CD4-positive, alpha-beta memory T cell (primary cell): Measurements from ENCODE around the gene C3orf18. TPM values are rescaled to one million over a fixed set of nuclear protein-coding genes. Genes with fewer than 3 reads are reported as not detected.

Source experiments
- CTCF ChIA-PET: fragments of 350-600 bp; sonication (Branson Sonifier 250); formaldehyde crosslinking; loops from one replicate; lab custom pipeline; 2021; ENCODE audit warnings: inconsistent platforms; ENCODE audit not compliant: partially characterized antibody; lab: Charles Lee
- POLR2A ChIA-PET: fragments of 350-600 bp; sonication (Branson Sonifier 250); formaldehyde crosslinking; loops from one replicate; lab custom pipeline; 2021; ENCODE audit not compliant: partially characterized antibody; lab: Charles Lee
- DNase-seq, 5 donors: peaks; one replicate each; pipeline versions ENCODE4 v3.0.0 to v3.0.0-alpha.2; 2020 to 2022; ENCODE audit warnings: mixed read lengths in 1 of 5
- H3K27ac ChIP-seq: one replicate; pipeline ENCODE4 v1.7.0; 2013; ENCODE audit warnings: low read depth, low read length
- H3K27me3 ChIP-seq: 2 replicates; pipeline ENCODE4 v1.7.0; 2013; ENCODE audit warnings: mild to moderate bottlenecking, low read length, moderate library complexity; ENCODE audit not compliant: insufficient read depth
- H3K36me3 ChIP-seq: 2 replicates; pipeline ENCODE4 v1.7.0; 2013; ENCODE audit warnings: mild to moderate bottlenecking, low read length, moderate library complexity; ENCODE audit not compliant: insufficient read depth
- H3K4me1 ChIP-seq: 2 replicates; pipeline ENCODE4 v1.7.0; 2013; ENCODE audit warnings: mild to moderate bottlenecking, low read length, moderate library complexity; ENCODE audit not compliant: insufficient read depth
- H3K4me3 ChIP-seq, 2 donors: one replicate each; pipeline ENCODE4 v1.7.0; 2013; ENCODE audit warnings: low read length in 2 of 2, mild to moderate bottlenecking in 1 of 2
- H3K9me3 ChIP-seq, 2 donors: one replicate each; pipeline ENCODE4 v1.7.0; 2013; ENCODE audit warnings: low read length in 2 of 2, control low read depth in 1 of 2; ENCODE audit not compliant: control insufficient read depth in 1 of 2
- H3K27ac Mint-ChIP-seq, 7 donors: one replicate each; pipeline ENCODE4 v1.8.0; 2020 to 2021; ENCODE audit warnings: mixed read lengths in 7 of 7, mild to moderate bottlenecking in 6 of 7, inconsistent platforms in 3 of 7, moderate library complexity in 3 of 7
- H3K27me3 Mint-ChIP-seq, 2 donors: one replicate each; pipeline ENCODE4 v1.8.0; 2020 to 2021; ENCODE audit warnings: mixed read lengths in 2 of 2
- H3K36me3 Mint-ChIP-seq, 2 donors: one replicate each; pipeline ENCODE4 v1.8.0; 2020 to 2021; ENCODE audit warnings: mixed read lengths in 2 of 2, inconsistent platforms in 1 of 2, mild to moderate bottlenecking in 1 of 2
- H3K4me1 Mint-ChIP-seq, 4 donors: one replicate each; pipeline ENCODE4 v1.8.0; 2020 to 2021; ENCODE audit warnings: mixed read lengths in 4 of 4, mild to moderate bottlenecking in 1 of 4
- H3K4me3 Mint-ChIP-seq, 8 donors: one replicate each; pipeline ENCODE4 v1.8.0; 2020 to 2021; ENCODE audit warnings: mixed read lengths in 8 of 8, mild to moderate bottlenecking in 7 of 8, moderate library complexity in 6 of 8, inconsistent platforms in 3 of 8
- H3K9me3 Mint-ChIP-seq, 8 donors: one replicate each; pipeline ENCODE4 v1.8.0; 2020 to 2021; ENCODE audit warnings: mixed read lengths in 8 of 8, mild to moderate bottlenecking in 5 of 8, inconsistent platforms in 3 of 8, moderate library complexity in 1 of 8
- intact Hi-C: fragments of 100-400 bp; cut with micrococcal nuclease; formaldehyde crosslinking; loops from one replicate; pipeline ENCODE4 v1.15.1; 2023
- polyA plus RNA-seq, 2 donors: library from polyadenylated mRNA; unstranded; fragments of 300-500 nt; fragmentation: Illumina TruSeq; gene quantifications; one replicate each; pipeline ENCODE4 v1.2.3, GENCODE V29; 2021
- total RNA-seq, 2 experiments: library from RNA; stranded (reverse); gene quantifications; one replicate each; pipeline ENCODE4 v1.2.3, GENCODE V29; 2021

C3orf18 gene
- total and polyA plus RNA-seq, 4 experiments from 2014 or later = 14.2 to 22.3 (median 15.3) TPM

DNA sequence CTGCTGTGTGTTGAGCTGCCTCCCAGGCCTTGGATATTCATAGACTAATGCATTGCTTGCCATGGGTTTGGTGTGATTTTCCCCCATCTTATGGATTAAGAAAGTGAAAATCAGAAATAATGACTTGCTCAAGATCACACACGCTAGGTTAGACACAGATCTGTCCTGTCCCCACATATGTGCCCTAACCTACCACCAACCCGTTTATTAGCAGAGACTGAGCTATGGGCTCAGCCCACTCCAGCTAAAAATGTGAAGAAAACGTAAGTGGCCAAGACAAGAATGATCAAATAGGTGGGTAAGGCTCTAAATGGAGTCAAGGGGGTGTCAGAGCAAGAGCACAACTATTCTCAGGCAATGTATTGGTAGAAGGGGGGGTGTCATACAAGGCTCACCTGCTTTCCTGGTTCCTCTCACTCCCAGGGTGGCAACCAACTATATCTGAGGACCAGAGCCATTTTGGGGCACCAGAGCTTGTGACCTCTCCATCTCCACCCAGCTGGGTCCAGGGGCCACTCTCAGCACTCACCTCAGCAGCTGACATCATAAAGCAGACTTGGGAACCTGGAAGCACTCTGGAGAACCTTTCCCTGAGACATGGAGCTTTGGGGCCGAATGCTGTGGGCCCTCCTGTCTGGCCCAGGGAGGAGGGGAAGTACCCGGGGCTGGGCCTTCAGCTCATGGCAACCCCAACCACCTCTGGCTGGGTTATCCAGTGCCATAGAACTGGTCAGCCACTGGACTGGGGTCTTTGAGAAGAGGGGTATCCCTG is 3.1 kb upstream of the C3orf18 start:
- Histone ChIP-seq H3K9me3 (no peaks in the 10 kb centered on the region), H3K4me1 (peaks cover 87% of the 10 kb centered on the region), H3K4me3 (no peak overlapping the region), H3K27me3 (no peaks in the 10 kb centered on the region), H3K27ac (peak overlapping the region; percentile 83), H3K36me3 (peaks cover 7% of the 10 kb centered on the region)
- Mint-ChIP-seq H3K9me3 (no peaks in the 10 kb centered on the region), H3K27me3 (no peaks in the 10 kb centered on the region), H3K4me1 (peaks cover 53 to 92% (median 66%) of the 10 kb centered on the region in 4 donors), H3K36me3 (peaks cover 0 to 6% of the 10 kb centered on the region in 2 donors), H3K4me3 (peak overlapping the region; percentile 93 to 98 (median 96)), H3K27ac (peak overlapping the region; percentile 54 to 100 (median 96))
- ChIA-PET POLR2A (interaction anchor here (0.5 to 18.7 kb wide), 12 partner anchors 10 to 929 kb away, joined by 3 to 1072 read pairs (median 16); partner anchors contain the start of genes CISH, CYB561D2, DCAF1 and MANF), CTCF (interaction anchor here (0.6 to 21.1 kb wide), 11 partner anchors 10 to 819 kb away, joined by 3 to 996 read pairs (median 4); partner anchors contain the start of genes CISH and MAPKAPK3)
- no peak for DNase-seq
- intact Hi-C loops = no loop called here

DNA sequence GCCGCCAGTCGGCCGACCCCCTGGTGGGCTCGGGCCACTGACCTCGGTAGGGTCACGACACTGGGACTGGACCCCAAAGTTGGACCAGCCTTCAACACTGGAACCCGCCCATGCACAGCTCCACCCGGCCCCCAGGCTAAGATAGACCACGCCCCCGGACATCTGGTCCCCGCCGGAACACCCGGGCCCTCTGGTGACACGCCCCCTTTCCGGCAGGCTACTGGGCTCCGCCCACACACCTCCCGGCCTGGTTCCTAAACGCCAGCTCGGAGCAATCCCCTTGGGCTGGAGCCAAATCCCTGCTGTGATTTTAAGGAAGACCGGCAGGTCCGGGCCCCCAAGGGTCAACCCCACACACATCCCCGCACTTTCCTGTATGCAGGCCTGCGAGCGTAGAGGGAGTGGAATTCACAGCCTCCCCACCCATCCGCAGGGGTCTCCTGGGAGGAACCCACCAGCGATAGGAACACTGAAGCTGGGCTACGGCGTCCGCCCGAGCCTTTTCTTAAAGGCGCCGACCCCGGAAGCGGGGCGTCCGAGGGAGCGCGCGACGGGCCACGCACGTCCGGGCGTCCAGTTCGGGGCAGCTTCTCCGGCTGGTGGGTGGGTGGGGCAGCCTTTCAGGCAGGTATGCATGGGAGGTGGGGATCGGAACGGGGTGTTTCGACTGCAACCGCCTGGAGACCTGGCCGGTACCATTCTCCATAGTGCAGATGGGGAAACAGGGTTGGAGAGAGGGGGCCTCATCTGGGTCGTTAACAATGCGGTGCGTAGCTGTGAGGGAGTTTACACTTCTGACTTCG is 1.6 kb upstream of the C3orf18 start, which contains the start of gene HEMK1:
Gene HEMK1 (plus strand): TSS at position 576 of the 803 bp plus-strand sequence. CDS start 1,583 bp downstream, outside the sequence.
- peak within 1 kb of the TSS; percentile 93 to 98 (median 96) for H3K4me3 Mint-ChIP-seq
- no peaks in the 10 kb centered on the region for H3K27me3 Mint-ChIP-seq
- H3K27ac Mint-ChIP-seq = peak within 1 kb of the TSS; percentile 92 to 100 (median 98)
- Histone ChIP-seq H3K36me3 (peaks cover 7% of the 10 kb centered on the region), H3K27me3 (no peaks in the 10 kb centered on the region), H3K27ac (peak within 1 kb of the TSS; percentile 83), H3K4me1 (peaks cover 71% of the 10 kb centered on the region), H3K9me3 (no peaks in the 10 kb centered on the region), H3K4me3 (peak within 1 kb of the TSS; percentile 88 to 93)
- intact Hi-C loops = loop anchor here (1.0 to 5.0 kb wide), 3 partner anchors 202 to 932 kb away; partner anchors contain the start of gene DCAF1
- H3K4me1 Mint-ChIP-seq = peaks cover 45 to 83% (median 57%) of the 10 kb centered on the region in 4 donors
- POLR2A ChIA-PET = interaction anchor here (0.6 to 18.7 kb wide), 32 partner anchors 9 to 1483 kb away, joined by 3 to 1072 read pairs (median 5); partner anchors contain the start of genes CISH, CYB561D2, DCAF1 and HYAL3
- CTCF ChIA-PET = interaction anchor here (1.0 to 21.1 kb wide), 6 partner anchors 9 to 221 kb away, joined by 3 to 996 read pairs (median 18); partner anchors contain the start of genes CISH and MAPKAPK3
- H3K36me3 Mint-ChIP-seq = peaks cover 0 to 6% of the 10 kb centered on the region in 2 donors
- H3K9me3 Mint-ChIP-seq = no peaks in the 10 kb centered on the region
- peak; percentile 90 to 92 (median 91) for DNase-seq

DNA sequence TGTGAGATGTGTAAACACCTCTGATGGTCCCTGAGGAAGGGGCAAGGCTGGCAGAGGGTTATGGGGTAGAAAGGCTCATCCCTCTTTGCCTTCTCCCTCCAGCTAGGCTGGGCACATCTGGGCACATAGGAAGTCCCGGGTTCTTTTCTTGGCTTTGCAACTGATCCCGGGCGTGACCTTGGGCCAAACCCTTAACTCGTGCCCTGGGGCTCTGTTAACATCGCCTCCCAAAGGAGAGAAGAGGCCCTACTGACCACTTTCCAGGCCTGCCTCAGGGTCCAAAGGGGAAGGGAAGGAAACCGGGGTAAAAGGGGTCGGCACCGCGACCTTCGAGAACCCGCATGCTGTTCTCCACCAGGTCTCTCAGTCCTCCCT is 549 bp downstream of the C3orf18 start:
- Mint-ChIP-seq H3K27ac (peak overlapping the region in 5 of 7 donors; percentile 52 to 91 (median 66)), H3K27me3 (no peaks in the 10 kb centered on the region), H3K4me3 (peak overlapping the region; percentile 42 to 81 (median 72)), H3K9me3 (no peaks in the 10 kb centered on the region), H3K4me1 (peaks cover 25 to 61% (median 36%) of the 10 kb centered on the region in 4 donors), H3K36me3 (peaks cover 0 to 3% of the 10 kb centered on the region in 2 donors)
- no peak for DNase-seq
- ChIA-PET CTCF (interaction anchor here (0.6 to 21.1 kb wide), 9 partner anchors 16 to 822 kb away, joined by 3 to 996 read pairs (median 3); partner anchors contain the start of genes CISH and MAPKAPK3), POLR2A (interaction anchor here (0.6 to 18.7 kb wide), 12 partner anchors 11 to 1417 kb away, joined by 3 to 1072 read pairs (median 6); partner anchors contain the start of genes CISH, CYB561D2, DCAF1 and MANF)
- peak overlapping the region; percentile 83 for H3K27ac ChIP-seq
- H3K9me3 ChIP-seq = no peaks in the 10 kb centered on the region
- peak overlapping the region; percentile 54 to 73 for H3K4me3 ChIP-seq
- peaks cover 7% of the 10 kb centered on the region for H3K36me3 ChIP-seq
- H3K27me3 ChIP-seq = no peaks in the 10 kb centered on the region
- intact Hi-C loops = loop anchor here (5.0 kb wide), 1 partner anchor 200 kb away; no protein-coding TSS in a partner anchor
- peaks cover 50% of the 10 kb centered on the region for H3K4me1 ChIP-seq

DNA sequence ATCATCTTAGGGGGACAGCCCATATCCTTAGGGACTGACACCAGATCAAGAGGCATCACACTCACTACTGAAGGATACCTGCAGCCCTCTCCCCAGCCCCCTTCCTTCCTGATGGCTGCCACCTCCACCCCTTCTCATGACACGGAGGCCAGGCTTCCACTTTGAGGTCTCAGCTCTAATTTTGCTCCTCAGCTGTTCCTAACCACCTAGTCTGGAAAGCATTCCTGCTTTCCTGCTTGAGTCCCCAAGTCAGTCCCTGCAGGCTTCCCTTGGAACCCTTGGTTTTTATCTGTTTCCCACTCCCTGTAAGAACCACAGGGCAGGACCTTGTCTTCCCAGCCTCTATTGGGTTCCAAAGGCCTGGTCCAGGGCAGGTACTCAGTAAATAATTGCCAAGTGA is 3.2 kb downstream of the C3orf18 start:
- Mint-ChIP-seq H3K36me3 (peaks cover 2 to 3% of the 10 kb centered on the region in 2 donors), H3K4me1 (peaks cover 14 to 35% (median 17%) of the 10 kb centered on the region in 4 donors), H3K27ac (peak overlapping the region in 3 of 7 donors; percentile 3 to 48 (median 42)), H3K9me3 (no peaks in the 10 kb centered on the region), H3K27me3 (no peaks in the 10 kb centered on the region), H3K4me3 (no peak overlapping the region)
- ChIA-PET POLR2A (no interaction called here), CTCF (interaction anchor here (1.4 to 21.1 kb wide), 2 partner anchors 15 to 44 kb away, joined by 3 to 996 read pairs; partner anchors contain the start of genes CISH and MAPKAPK3)
- intact Hi-C loops = no loop called here
- Histone ChIP-seq H3K4me1 (peaks cover 28% of the 10 kb centered on the region), H3K36me3 (no peaks in the 10 kb centered on the region), H3K27me3 (no peaks in the 10 kb centered on the region), H3K4me3 (no peak overlapping the region), H3K27ac (no peak overlapping the region), H3K9me3 (no peaks in the 10 kb centered on the region)
- no peak for DNase-seq

DNA sequence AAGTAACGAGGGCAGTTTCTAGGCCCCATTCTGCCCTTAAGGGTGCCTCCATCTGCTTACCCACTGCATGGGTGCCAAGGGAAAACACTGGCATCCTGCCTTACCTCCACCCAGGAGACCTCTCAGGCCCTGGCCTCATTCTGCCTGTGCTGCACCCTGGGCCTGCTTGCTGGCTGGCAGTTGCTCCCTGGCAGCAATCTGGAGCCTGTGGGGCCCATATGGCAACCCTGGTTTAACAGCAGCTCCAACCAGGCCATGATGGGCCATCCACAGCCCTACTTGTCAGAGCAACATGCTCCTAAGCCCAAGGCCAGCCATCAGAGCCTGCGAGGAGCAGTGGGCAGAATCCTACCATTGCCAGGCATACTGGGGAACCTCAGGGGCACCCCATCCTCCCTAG is 3.7 kb downstream of the C3orf18 start:
- POLR2A ChIA-PET = no interaction called here
- H3K27me3 Mint-ChIP-seq = no peaks in the 10 kb centered on the region
- H3K4me1 Mint-ChIP-seq = peaks cover 14 to 30% (median 17%) of the 10 kb centered on the region in 4 donors
- H3K4me1 ChIP-seq = peaks cover 27% of the 10 kb centered on the region
- H3K27me3 ChIP-seq = no peaks in the 10 kb centered on the region
- H3K9me3 Mint-ChIP-seq = no peaks in the 10 kb centered on the region
- H3K27ac ChIP-seq = no peak overlapping the region
- intact Hi-C loops = no loop called here
- DNase-seq = no peak
- no peak overlapping the region for H3K27ac Mint-ChIP-seq
- CTCF ChIA-PET = interaction anchor here (1.4 to 21.1 kb wide), 2 partner anchors 15 to 45 kb away, joined by 3 to 996 read pairs; partner anchors contain the start of genes CISH and MAPKAPK3
- H3K4me3 ChIP-seq = no peak overlapping the region
- H3K4me3 Mint-ChIP-seq = no peak overlapping the region
- no peaks in the 10 kb centered on the region for H3K36me3 ChIP-seq
- no peaks in the 10 kb centered on the region for H3K9me3 ChIP-seq
- H3K36me3 Mint-ChIP-seq = peaks cover 2 to 3% of the 10 kb centered on the region in 2 donors

DNA sequence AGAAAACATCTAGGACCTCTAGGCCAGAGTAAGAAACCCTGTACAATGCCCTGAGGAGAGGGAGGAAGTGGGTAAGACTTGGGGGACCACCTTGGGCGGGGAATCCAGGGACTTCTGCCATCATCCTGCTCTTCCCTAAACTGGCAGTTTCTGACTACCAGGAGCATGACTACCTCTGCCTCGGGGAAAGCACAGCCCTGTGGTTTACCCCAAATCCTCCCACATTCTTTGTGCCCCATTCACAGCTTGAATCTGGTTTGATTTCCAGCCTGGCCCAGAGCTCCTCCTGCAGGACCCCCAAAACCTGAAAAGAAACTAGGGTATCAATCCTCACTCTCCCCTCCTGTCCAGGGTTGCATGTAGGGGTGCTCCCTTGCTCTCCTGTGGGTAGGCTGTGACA is 4.7 kb downstream of the C3orf18 start:
- H3K4me3 ChIP-seq = no peak overlapping the region
- no peak overlapping the region for H3K27ac ChIP-seq
- Mint-ChIP-seq H3K9me3 (no peaks in the 10 kb centered on the region), H3K36me3 (peaks cover 2 to 3% of the 10 kb centered on the region in 2 donors), H3K4me1 (peaks cover 9 to 22% (median 13%) of the 10 kb centered on the region in 4 donors), H3K27ac (peak overlapping the region in 2 of 7 donors; percentile 24 to 74), H3K4me3 (no peak overlapping the region), H3K27me3 (no peaks in the 10 kb centered on the region)
- H3K4me1 ChIP-seq = peaks cover 16% of the 10 kb centered on the region
- intact Hi-C loops = no loop called here
- ChIA-PET CTCF (interaction anchor here (1.1 kb wide), 1 partner anchor 21 kb away, joined by 3 read pairs; no protein-coding TSS in a partner anchor), POLR2A (no interaction called here)
- no peaks in the 10 kb centered on the region for H3K9me3 ChIP-seq
- peak in 1 of 5 donors; percentile 13 for DNase-seq
- no peaks in the 10 kb centered on the region for H3K36me3 ChIP-seq
- no peaks in the 10 kb centered on the region for H3K27me3 ChIP-seq
